Gastroesophageal sphincter (tissue), 4 donors: Measurements from ENCODE around the gene TMEM175. TPM values are rescaled to one million over a fixed set of nuclear protein-coding genes. Genes with fewer than 3 reads are reported as not detected.

Experiments used
- ATAC-seq: fragments of 150-250 bp; one replicate; pipeline ENCODE4 v1.9.1; 2016; ENCODE audit warnings: mild to moderate bottlenecking, moderate library complexity
- H3K27ac ChIP-seq, 4 donors: fragments of 200-600 bp; sonication (generic) in 3 of 4; 1 replicate in 3 of 4; 2 replicates in 1 of 4; pipeline ENCODE4 v1.5.1; 2016 to 2019
- H3K27me3 ChIP-seq: fragments of 200-600 bp; sonication (generic); one replicate; pipeline ENCODE4 v1.5.1; 2019
- H3K36me3 ChIP-seq, 2 donors: fragments of 200-600 bp; sonication (generic); one replicate each; pipeline ENCODE4 v1.5.1; 2019; ENCODE audit warnings: control low read depth in 1 of 2
- H3K4me1 ChIP-seq, 3 donors: fragments of 200-600 bp; sonication (generic); 1 replicate in 2 of 3; 2 replicates in 1 of 3; pipeline ENCODE4 v1.5.1; 2016 to 2019; ENCODE audit warnings: control low read depth in 2 of 3
- H3K4me3 ChIP-seq, 2 donors: fragments of 200-600 bp; sonication (generic); one replicate each; pipeline ENCODE4 v1.5.1; 2019; ENCODE audit warnings: mild to moderate bottlenecking in 1 of 2, moderate library complexity in 1 of 2
- H3K9me3 ChIP-seq, 3 donors: fragments of 200-600 bp; sonication (generic); one replicate each; pipeline ENCODE4 v1.5.1; 2017 to 2019; ENCODE audit warnings: control low read depth in 2 of 3
- EP300 ChIP-seq: sonication (generic); formaldehyde crosslinking; IDR thresholded peaks from one replicate; pipeline ENCODE4 v1.6.1; 2017; ENCODE audit warnings: antibody characterized with exemption, mild to moderate bottlenecking
- POLR2A ChIP-seq, 2 donors: fragments of 450-650 bp; IDR thresholded peaks; one replicate each; pipeline ENCODE4 v1.6.1; 2017; ENCODE audit warnings: antibody characterized with exemption in 2 of 2, mild to moderate bottlenecking in 2 of 2, moderate library complexity in 1 of 2
- POLR2AphosphoS5 ChIP-seq: sonication (generic); formaldehyde crosslinking; IDR thresholded peaks from one replicate; pipeline ENCODE4 v1.6.1; 2017; ENCODE audit warnings: antibody characterized with exemption
- WGBS, 2 donors: methylation state at CpG; one replicate each; pipeline ENCODE4 v1.1.5; 2018; ENCODE audit warnings: low coverage in 1 of 2; 5-methylcytosine and 5-hydroxymethylcytosine counted together
- total RNA-seq, 4 donors: library from RNA; depleted of rRNA; stranded (reverse); fragments of >200 nt; gene quantifications; one replicate each; pipeline ENCODE4 v1.1.0, GENCODE V29; 2016
- TF ChIP-seq, protein P1 (sequence below), 4 experiments: fragments of 200-600 bp in 2 of 4; fragments of 450-650 bp in 2 of 4; sonication (generic) in 1 of 4; IDR thresholded peaks; one replicate each; pipeline ENCODE4 v1.5.1; 2017 to 2019; ENCODE audit warnings: antibody characterized with exemption in 4 of 4, mild to moderate bottlenecking in 2 of 4, moderate library complexity in 2 of 4

TMEM175 gene
- total RNA-seq, 4 donors from 2014 or later, result 21.7 to 40.3 (median 24.2) TPM

DNA sequence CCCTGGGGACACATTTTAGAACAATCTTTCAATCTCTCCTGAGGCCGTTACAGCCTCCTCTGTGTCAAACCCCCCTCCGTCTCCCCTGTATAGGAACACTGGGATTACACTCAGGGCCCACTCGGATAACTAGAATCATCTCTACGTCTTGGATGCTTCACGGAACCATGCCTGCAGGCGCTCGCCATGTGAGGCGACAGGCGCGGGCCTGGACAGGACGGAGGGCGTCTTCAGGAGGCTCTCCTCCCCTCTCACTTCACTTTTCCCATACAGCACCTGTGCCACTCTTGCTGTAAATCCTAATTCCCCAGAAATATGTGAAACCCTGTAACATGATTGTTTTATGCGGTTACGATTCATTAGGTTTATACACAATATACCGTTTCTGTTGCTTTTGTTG is 50.6 kb downstream of the TMEM175 start:
- WGBS, 2 donors, result 87 to 95% methylated on average over 9 to 10 of the region's 15 CpGs
- no peak overlapping the region for H3K27ac ChIP-seq
- H3K36me3 ChIP-seq, result no peaks in the 10 kb centered on the region
- no peaks in the 10 kb centered on the region for H3K9me3 ChIP-seq
- peaks cover 0 to 29% (median 21%) of the 10 kb centered on the region in 3 donors for H3K4me1 ChIP-seq
- no peak for ATAC-seq
- no peaks in the 10 kb centered on the region for H3K27me3 ChIP-seq
- H3K4me3 ChIP-seq, result no peak overlapping the region
- TF ChIP-seq POLR2A (IDR thresholded peaks at IDR 0.05), result no peak
- TF ChIP-seq EP300, result no peak
- TF ChIP-seq, protein P1, sequence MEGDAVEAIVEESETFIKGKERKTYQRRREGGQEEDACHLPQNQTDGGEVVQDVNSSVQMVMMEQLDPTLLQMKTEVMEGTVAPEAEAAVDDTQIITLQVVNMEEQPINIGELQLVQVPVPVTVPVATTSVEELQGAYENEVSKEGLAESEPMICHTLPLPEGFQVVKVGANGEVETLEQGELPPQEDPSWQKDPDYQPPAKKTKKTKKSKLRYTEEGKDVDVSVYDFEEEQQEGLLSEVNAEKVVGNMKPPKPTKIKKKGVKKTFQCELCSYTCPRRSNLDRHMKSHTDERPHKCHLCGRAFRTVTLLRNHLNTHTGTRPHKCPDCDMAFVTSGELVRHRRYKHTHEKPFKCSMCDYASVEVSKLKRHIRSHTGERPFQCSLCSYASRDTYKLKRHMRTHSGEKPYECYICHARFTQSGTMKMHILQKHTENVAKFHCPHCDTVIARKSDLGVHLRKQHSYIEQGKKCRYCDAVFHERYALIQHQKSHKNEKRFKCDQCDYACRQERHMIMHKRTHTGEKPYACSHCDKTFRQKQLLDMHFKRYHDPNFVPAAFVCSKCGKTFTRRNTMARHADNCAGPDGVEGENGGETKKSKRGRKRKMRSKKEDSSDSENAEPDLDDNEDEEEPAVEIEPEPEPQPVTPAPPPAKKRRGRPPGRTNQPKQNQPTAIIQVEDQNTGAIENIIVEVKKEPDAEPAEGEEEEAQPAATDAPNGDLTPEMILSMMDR (IDR thresholded peaks at IDR 0.05), result no peak
- no peak for TF ChIP-seq POLR2AphosphoS5

- peaks cover 0 to 37% (median 24%) of the 10 kb centered on the region in 3 donors for H3K4me1 ChIP-seq
- H3K27ac ChIP-seq, result no peak overlapping the region
- H3K36me3 ChIP-seq, result peaks cover 0 to 7% of the 10 kb centered on the region in 2 donors
- H3K9me3 ChIP-seq, result no peaks in the 10 kb centered on the region
- H3K4me3 ChIP-seq, result peak overlapping the region in 1 of 2 donors; percentile 18
- H3K27me3 ChIP-seq, result no peaks in the 10 kb centered on the region
- no peak for ATAC-seq
- WGBS, 2 donors, result 79 to 94% methylated on average over 8 to 12 of the region's 15 CpGs
- no peak for TF ChIP-seq EP300
These were observed 52.2 kb downstream of the TMEM175 start for GRCh38 chr4:984336-985054.

- TF ChIP-seq, protein P1 (IDR thresholded peaks at IDR 0.05), result no peak
- TF ChIP-seq POLR2AphosphoS5 (no peak), EP300 (no peak), POLR2A (IDR thresholded peaks at IDR 0.05) (no peak)
- H3K4me3 ChIP-seq, result peak overlapping the region in 1 of 2 donors; percentile 18
These were observed 53.0 kb downstream of the TMEM175 start for GRCh38 chr4:985123-985830.

DNA sequence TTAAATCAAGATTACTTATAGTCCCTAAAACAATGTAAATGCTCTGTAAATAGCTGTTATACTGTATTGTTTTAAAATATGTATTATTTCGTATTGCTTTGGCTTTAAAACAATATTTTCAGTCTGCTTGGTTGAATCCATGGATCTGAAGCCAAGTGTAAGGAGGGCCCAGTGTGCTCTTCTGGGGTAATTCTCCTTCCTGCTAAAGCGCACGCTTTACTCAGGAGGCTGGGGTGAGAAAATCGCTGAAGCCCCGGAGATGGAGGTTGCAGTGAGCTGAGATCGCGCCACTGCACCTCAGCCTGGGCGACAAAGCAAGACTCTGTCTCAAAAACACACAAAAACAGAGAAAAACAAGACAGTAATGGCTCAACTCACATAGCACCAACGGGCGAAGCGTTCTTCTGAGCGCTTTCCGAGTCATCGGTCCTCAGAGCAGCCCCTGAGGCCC is 54.2 kb downstream of the TMEM175 start:
- no peaks in the 10 kb centered on the region for H3K27me3 ChIP-seq
- no peaks in the 10 kb centered on the region for H3K9me3 ChIP-seq
- no peak for TF ChIP-seq POLR2A (IDR thresholded peaks at IDR 0.05)
- TF ChIP-seq POLR2AphosphoS5, result no peak
- no peak for TF ChIP-seq EP300
- TF ChIP-seq, protein P1 (IDR thresholded peaks at IDR 0.05), result no peak
- peak overlapping the region in 3 of 4 donors; percentile 64 to 82 (median 77) for H3K27ac ChIP-seq
- H3K4me3 ChIP-seq, result peak overlapping the region; percentile 56 to 94
- H3K4me1 ChIP-seq, result peaks cover 0 to 37% (median 24%) of the 10 kb centered on the region in 3 donors
- WGBS, 2 donors, result 3 to 6% methylated on average over 8 of the region's 14 CpGs
- peaks cover 0 to 26% of the 10 kb centered on the region in 2 donors for H3K36me3 ChIP-seq
- peak; percentile 18 for ATAC-seq

More at GRCh38 chr4:985123-985830, 53.0 kb downstream of the TMEM175 start:
- ATAC-seq, result no peak
- H3K27me3 ChIP-seq, result no peaks in the 10 kb centered on the region
- H3K4me1 ChIP-seq, result peaks cover 0 to 37% (median 24%) of the 10 kb centered on the region in 3 donors
- H3K27ac ChIP-seq, result no peak overlapping the region
- H3K36me3 ChIP-seq, result peaks cover 0 to 15% of the 10 kb centered on the region in 2 donors
- no peaks in the 10 kb centered on the region for H3K9me3 ChIP-seq
- 83 to 86% methylated on average over 4 to 7 of the region's 23 CpGs for WGBS, 2 donors

DNA sequence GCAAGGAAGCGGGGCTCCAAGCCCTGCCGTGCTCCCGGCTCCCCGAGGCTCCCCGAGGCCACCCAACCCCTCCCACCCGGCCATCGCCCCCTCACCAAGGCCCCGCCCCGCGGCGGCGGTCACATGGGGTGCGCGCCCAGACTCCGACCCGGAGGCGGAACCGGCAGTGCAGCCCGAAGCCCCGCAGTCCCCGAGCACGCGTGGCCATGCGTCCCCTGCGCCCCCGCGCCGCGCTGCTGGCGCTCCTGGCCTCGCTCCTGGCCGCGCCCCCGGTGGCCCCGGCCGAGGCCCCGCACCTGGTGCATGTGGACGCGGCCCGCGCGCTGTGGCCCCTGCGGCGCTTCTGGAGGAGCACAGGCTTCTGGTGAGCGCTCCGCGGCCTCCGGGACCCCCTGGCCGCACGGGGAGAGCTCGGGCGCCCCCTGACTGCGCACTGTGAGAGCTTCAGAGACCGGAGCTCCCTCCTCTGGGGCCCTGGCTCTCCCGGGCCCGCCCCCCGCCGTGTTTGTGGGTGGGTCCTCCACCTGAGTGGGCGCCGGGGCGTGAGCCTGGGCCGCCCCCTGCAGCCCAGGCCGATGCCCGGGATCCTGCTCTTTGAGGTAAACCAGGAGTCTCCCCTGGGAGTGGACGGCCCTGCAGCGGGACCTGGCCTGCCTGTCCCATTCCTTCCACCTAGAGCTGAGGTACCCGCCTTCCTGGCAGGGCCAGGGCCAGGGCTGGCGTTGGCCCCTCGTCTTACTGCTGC is 54.8 kb downstream of the TMEM175 start, which contains the start of gene IDUA:
Gene IDUA (plus strand): TSS at position 166 of the 745 bp plus-strand sequence. CDS start 41 bp downstream, at position 207.
- ATAC-seq, result peak; percentile 88
- Histone ChIP-seq H3K9me3 (no peaks in the 10 kb centered on the region), H3K4me3 (peak within 1 kb of the TSS; percentile 56 to 94), H3K4me1 (peaks cover 0 to 37% (median 24%) of the 10 kb centered on the region in 3 donors), H3K27me3 (no peaks in the 10 kb centered on the region), H3K27ac (peak within 1 kb of the TSS in 3 of 4 donors; percentile 64 to 82 (median 77)), H3K36me3 (peaks cover 0 to 31% of the 10 kb centered on the region in 2 donors)
- TF ChIP-seq EP300 (no peak), POLR2AphosphoS5 (peak; percentile 8), POLR2A (IDR thresholded peaks at IDR 0.05) (peak in 1 of 2 donors; percentile 36)
- TF ChIP-seq, protein P1 (IDR thresholded peaks at IDR 0.05), result peak in 3 of 4 experiments; percentile 29 to 63 (median 34)
- WGBS, 2 donors, result 0% methylated on average over 3 of the region's 69 CpGs; no CpG with 5 or more reads in 1 of the 2 donors
